GM13976 (cell line): Measurements from ENCODE around the gene DMPK.

Experiments
- DNase-seq: peaks from one replicate; pipeline ENCODE4 v3.0.0; 2012; ENCODE audit warnings: low spot score
- in situ Hi-C: fragments of 300-500 bp; cut with MboI; formaldehyde crosslinking; loops from one replicate; pipeline ENCODE4 v1.12.0; 2022; ENCODE audit warnings: low sequenced_read_pairs, mixed read lengths, inconsistent platforms; ENCODE audit not compliant: unreplicated experiment
- TF ChIP-seq, protein P1 (sequence below): IDR thresholded peaks from 2 replicates; pipeline ENCODE4 v1.5.1; 2012; ENCODE audit warnings: borderline replicate concordance, mild to moderate bottlenecking; ENCODE audit not compliant: insufficient read depth; ENCODE audit errors: extremely low read depth, missing control alignments, control extremely low read depth

Gene DMPK

DNA sequence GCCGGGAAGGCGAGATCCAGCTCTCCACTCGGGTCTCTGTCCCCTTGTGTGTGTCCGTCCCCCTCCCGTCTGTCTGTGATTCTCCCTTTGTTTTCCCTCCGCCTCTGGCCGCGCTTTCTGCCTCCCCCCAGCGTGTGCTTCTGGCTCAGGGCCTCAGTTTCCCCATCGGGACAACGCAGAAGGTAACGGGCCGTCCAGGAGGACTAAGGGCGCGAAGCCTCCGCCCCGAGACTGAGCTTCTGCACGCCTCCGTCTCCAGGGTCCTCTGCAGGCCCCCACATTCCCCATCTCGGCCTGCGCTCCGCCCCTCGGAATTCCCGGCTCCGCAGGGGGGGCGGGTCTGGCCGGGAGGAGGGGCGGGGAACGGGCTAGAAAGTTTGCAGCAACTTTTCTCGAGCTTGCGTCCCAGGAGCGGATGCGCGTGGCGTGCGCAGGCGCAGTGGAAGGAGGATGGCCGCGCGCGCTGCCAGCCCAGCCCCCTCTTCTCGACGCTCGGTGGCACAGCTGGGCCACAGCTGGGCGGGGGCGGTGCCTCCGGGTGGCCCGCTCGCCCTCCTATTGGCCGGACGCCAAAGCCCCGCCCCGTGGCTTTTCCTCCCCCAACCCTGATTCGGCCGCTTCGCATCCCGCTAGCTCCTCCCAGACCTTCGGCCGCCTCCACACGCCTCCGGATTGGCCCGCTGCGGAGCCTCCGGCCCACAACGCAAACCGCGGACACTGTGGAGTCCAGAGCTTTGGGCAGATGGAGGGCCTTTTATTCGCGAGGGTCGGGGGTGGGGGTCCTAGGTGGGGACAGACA lies 13.1 kb downstream of the DMPK start, which contains the start of gene SIX5:
TSS of gene SIX5 (minus strand) at position 269 of the 799 bp plus-strand sequence. CDS start 408 bp downstream, outside the sequence.
- DNase-seq = peak; percentile 99
- TF ChIP-seq, protein P1, sequence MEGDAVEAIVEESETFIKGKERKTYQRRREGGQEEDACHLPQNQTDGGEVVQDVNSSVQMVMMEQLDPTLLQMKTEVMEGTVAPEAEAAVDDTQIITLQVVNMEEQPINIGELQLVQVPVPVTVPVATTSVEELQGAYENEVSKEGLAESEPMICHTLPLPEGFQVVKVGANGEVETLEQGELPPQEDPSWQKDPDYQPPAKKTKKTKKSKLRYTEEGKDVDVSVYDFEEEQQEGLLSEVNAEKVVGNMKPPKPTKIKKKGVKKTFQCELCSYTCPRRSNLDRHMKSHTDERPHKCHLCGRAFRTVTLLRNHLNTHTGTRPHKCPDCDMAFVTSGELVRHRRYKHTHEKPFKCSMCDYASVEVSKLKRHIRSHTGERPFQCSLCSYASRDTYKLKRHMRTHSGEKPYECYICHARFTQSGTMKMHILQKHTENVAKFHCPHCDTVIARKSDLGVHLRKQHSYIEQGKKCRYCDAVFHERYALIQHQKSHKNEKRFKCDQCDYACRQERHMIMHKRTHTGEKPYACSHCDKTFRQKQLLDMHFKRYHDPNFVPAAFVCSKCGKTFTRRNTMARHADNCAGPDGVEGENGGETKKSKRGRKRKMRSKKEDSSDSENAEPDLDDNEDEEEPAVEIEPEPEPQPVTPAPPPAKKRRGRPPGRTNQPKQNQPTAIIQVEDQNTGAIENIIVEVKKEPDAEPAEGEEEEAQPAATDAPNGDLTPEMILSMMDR = no peak
- in situ Hi-C loops = no loop called here

DNA sequence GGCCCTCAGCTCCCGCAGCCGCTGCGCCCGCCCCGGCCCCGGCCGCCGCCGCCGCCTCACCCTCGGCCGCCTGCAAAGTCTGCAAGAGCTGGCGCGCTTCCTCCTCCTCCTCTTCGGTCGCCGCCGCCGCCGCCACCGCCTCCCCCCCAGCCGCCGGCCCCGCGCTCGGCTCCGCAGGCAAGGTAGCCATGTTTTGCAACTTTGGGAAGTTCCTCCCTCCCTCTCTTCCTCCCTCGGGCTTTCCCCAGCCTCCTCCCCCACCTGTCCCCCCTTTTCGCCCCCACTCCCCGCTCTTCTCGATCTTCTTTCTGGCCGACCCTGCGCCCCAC lies 13.7 kb downstream of the DMPK start:
- TF ChIP-seq, protein P1 = no peak
- DNase-seq = no peak
- in situ Hi-C loops = no loop called here

DNA sequence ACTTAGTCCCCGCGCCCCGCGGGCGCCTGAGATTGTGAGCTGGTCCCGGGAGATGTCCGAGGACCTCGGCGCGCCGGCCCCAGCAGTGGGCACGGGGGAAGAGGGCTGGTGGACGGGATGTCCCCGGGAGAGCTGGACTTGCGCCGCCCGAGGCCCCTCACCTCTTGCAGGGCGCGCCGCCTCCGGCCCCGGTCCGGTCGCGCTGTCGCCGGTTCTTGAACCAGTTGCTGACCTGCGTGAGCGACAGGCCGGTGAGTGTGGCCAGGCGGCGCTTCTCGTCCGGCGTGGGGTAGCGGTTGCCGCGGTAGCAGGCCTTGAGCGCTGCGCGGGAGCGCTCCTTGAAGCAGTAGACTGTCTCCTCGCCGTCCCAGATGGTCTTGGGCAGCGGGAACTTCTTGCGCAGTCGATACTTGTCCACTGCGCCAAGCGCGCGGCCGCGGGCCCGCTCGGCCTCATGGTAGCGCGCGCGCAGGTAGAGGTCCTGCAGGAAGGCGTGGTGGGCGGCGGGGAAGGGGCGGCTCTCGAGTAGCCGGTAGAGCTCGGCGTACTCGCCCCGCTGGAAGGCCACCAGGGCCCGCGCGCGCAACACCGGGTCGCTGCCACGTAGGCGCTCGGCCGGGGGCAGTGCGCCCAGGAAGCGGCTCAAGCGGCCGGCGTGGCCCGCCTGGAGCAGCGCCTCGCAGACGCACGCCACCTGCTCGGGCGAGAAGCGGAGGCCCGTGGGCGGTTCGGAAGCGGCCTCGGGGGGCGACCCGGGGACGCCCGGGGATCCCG lies 14.2 kb downstream of the DMPK start:
- peak; percentile 77 for DNase-seq
- TF ChIP-seq, protein P1 = no peak
- in situ Hi-C loops = no loop called here

DNA sequence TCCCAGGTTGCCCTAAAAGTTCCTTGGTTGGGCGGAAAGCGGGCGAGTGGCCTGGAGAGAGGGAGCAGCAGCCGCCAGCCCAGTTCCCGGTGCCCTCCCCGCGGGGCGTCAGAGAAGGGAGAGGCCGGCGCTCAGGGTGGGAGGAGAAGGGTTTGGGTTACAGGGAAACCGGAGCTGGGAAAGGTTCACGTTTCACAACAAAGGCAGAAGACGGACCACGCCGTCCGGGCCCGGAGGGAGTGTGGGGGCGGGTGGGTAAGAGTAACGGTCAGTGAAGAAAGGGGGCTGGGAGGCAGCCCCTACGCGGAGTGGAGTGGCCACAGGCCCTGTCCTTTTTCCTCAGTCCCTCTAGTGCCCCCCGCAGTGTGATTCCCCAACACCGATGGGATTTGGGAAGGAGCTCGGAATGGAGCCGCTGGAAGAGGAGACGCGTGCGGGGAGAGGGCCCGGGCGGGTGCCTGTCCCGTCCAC lies 14.8 kb downstream of the DMPK start:
- TF ChIP-seq, protein P1 = no peak
- in situ Hi-C loops = no loop called here
- no peak for DNase-seq

DNA sequence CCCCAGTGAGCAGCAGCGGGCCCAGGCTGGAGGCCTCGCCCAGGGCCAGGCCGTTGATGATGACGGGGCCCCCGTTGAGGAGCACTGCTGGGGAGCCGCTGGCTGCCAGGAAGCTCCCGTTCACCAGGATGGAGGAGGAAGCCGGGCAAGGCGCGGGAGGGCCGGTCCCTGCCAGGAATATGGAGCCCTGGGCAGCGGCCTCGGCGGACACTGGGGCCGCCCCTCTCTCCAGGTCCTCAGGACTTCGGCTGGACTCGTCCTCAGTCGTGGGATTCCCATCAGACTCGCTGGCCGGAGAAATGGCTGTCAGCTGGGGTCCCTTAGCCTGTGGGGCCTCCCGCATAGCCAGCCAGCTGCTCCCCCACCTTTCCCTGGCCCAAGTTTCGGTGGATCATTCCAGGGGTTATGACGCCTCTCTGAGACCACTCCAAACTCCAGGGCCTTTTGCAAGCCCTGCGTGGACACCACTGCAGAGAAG lies 15.4 kb downstream of the DMPK start:
- TF ChIP-seq, protein P1 = no peak
- in situ Hi-C loops = no loop called here
- no peak for DNase-seq

DNA sequence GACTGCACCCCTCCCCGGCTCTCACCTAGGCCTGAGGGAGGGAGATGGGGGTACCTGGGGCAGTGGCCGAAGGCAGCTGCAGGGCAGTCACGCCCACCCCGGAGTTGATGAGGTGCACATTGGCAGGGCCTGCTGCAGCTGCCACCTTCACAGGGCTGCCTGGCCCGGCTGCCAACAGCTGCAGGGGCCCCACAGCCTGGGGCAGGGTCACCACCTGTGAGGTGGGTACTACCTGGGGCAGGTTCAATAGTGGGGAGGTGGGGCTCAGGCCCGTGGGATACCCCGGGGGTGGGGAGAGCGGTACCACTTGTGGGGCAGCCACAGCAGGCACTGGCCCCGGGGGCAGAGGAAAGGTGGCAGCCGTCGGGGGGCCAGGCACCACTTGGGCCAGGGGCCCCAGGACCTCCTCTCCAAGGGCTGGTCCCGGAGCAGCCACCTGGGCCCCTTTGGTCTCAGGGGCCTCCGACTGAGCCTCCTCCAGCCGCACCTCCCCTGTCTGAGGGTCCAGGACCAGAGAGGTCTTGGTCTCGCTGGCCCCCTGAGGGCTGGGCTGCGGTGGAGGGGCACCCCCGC lies 15.9 kb downstream of the DMPK start:
- TF ChIP-seq, protein P1 = no peak
- in situ Hi-C loops = no loop called here
- DNase-seq = no peak
